22Rv1 (cell line): Measurements from ENCODE around the gene KRTAP12-2.

Source experiments
- ZFX ChIP-seq: fragments of 450-650 bp; IDR thresholded peaks from 2 replicates; pipeline ENCODE4 v1.6.1; 2017; ENCODE audit warnings: antibody characterized with exemption, borderline replicate concordance
- TF ChIP-seq, protein P1 (sequence below): fragments of 450-650 bp; IDR thresholded peaks from 2 replicates; pipeline ENCODE4 v1.5.1; 2017; ENCODE audit warnings: mild to moderate bottlenecking

DNA sequence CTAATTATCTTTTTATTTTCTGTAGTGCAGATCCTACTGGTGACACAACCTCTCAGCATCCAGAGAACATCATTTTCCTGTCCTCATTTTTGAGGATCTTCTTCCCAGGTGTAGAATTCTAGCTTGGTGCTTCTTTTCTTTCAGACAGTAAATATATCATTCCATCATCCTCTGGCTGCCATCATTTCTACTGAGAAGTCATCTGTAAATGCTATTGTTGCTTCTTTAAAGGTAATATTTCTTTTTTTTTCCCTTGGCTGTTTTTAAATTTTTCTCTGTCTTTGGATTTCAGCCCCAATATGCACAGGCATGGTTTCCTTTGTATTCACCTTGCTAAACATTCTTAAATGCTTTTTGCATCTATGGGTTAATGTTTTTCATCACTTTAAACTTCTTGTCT, 43.2 kb downstream of the KRTAP12-2 start:
- TF ChIP-seq, protein P1, sequence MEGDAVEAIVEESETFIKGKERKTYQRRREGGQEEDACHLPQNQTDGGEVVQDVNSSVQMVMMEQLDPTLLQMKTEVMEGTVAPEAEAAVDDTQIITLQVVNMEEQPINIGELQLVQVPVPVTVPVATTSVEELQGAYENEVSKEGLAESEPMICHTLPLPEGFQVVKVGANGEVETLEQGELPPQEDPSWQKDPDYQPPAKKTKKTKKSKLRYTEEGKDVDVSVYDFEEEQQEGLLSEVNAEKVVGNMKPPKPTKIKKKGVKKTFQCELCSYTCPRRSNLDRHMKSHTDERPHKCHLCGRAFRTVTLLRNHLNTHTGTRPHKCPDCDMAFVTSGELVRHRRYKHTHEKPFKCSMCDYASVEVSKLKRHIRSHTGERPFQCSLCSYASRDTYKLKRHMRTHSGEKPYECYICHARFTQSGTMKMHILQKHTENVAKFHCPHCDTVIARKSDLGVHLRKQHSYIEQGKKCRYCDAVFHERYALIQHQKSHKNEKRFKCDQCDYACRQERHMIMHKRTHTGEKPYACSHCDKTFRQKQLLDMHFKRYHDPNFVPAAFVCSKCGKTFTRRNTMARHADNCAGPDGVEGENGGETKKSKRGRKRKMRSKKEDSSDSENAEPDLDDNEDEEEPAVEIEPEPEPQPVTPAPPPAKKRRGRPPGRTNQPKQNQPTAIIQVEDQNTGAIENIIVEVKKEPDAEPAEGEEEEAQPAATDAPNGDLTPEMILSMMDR = no peak
- no peak for TF ChIP-seq ZFX
